ENCODE data around the gene SERPINF2. TPM values are rescaled to one million over a fixed set of nuclear protein-coding genes. Genes with fewer than 3 reads are reported as not detected.

SERPINF2 gene
- total RNA-seq, 3 donors from 2014 or later, result 18.4 to 30.1 (median 21.3) TPM

Other genes with a start within 250 kb of the SERPINF2 start
- 100 to 1,000 TPM in 1 of 3 donors, 10 to 100 TPM in 2; 75.2 to 177 (median 88.8) TPM for gene INPP5K, start 226.3 kb upstream of the SERPINF2 start, total RNA-seq
- gene PITPNA, start 180.1 kb upstream of the SERPINF2 start, total RNA-seq, result 10 to 100 TPM; 24.6 to 37.7 (median 28.8) TPM
- gene SLC43A2, start 114.0 kb upstream of the SERPINF2 start, total RNA-seq, result 10 to 100 TPM; 13.8 to 18.9 (median 14.9) TPM
- gene SCARF1, start 97.1 kb upstream of the SERPINF2 start, total RNA-seq, result 10 to 100 TPM in 1 of 3 donors, 1 to 10 TPM in 2; 4.2 to 11.5 (median 6.6) TPM
- gene RILP, start 93.0 kb upstream of the SERPINF2 start, total RNA-seq, result 10 to 100 TPM; 15.4 to 42.7 (median 31.1) TPM
- gene PRPF8, start 58.0 kb upstream of the SERPINF2 start, total RNA-seq, result 100 to 1,000 TPM; 173 to 183 (median 176) TPM
- 10 to 100 TPM in 1 of 3 donors, 1 to 10 TPM in 2; 3.7 to 10.9 (median 6.9) TPM for gene TLCD2, start 32.5 kb upstream of the SERPINF2 start, total RNA-seq
- gene WDR81, start 18.2 kb upstream of the SERPINF2 start, total RNA-seq, result 10 to 100 TPM; 36.6 to 52.6 (median 41.6) TPM
- 1,000 to 10,000 TPM in 1 of 3 donors, 100 to 1,000 TPM in 2; 427 to 3,050 (median 615) TPM for gene SERPINF1, start 19.2 kb downstream of the SERPINF2 start, total RNA-seq
- 10 to 100 TPM; 16.0 to 20.3 (median 18.7) TPM for gene SMYD4, start 87.0 kb downstream of the SERPINF2 start, total RNA-seq
- 10 to 100 TPM; 34.7 to 40.6 (median 34.7) TPM for gene RPA1, start 87.1 kb downstream of the SERPINF2 start, total RNA-seq

Measured in breast epithelium (tissue), 3 donors.